OCI-LY7 (cell line): ENCODE measurements around the gene THBD.

ENCODE experiments used
- CTCF ChIP-seq: fragments of 200-600 bp; sonication (generic); conservative IDR thresholded peaks from 2 replicates; pipeline ENCODE4 v1.5.1; 2014; ENCODE audit warnings: mild to moderate bottlenecking, antibody characterized with exemption, low read length, moderate library complexity, mixed read lengths
- EZH2phosphoT487 ChIP-seq: fragments of 200-600 bp; sonication (generic); IDR thresholded peaks from 2 replicates; pipeline ENCODE4 v1.6.1; 2018; ENCODE audit warnings: low read depth, borderline replicate concordance, mild to moderate bottlenecking, mixed run types, antibody characterized with exemption, low read length, moderate library complexity, mixed read lengths

- no peak for TF ChIP-seq CTCF
- no peak for TF ChIP-seq EZH2phosphoT487
These were observed 13.1 kb downstream of the THBD start for GRCh38 chr20:23036371-23036770.
